K562 (cell line): ENCODE data around the gene GTF2A1L. TPM values are rescaled to one million over a fixed set of nuclear protein-coding genes. Genes with fewer than 3 reads are reported as not detected.
A peak's percentile ranks its signal among the peaks of the same experiment; 100 is the strongest.

Experiments
- ARID1B ChIP-seq: fragments of 450-650 bp; IDR thresholded peaks from 2 replicates; pipeline ENCODE4 v1.6.1; 2016; ENCODE audit warnings: antibody characterized with exemption, mild to moderate bottlenecking, inconsistent platforms
- CHAMP1 ChIP-seq: fragments of 450-650 bp; IDR thresholded peaks from 2 replicates; pipeline ENCODE4 v1.6.1; 2016; ENCODE audit warnings: mild to moderate bottlenecking
- ESRRA ChIP-seq: fragments of 450-650 bp; IDR thresholded peaks from 2 replicates; pipeline ENCODE4 v1.6.1; 2014; ENCODE audit warnings: low read depth, mild to moderate bottlenecking, moderate library complexity, borderline replicate concordance
- EZH2 ChIP-seq: IDR thresholded peaks from 2 replicates; pipeline ENCODE4 v1.6.1; 2012; ENCODE audit warnings: low read depth, mild to moderate bottlenecking, inconsistent platforms, low read length, borderline replicate concordance
- KDM2B ChIP-seq: fragments of 250-450 bp; sonication (Bioruptor Pico); IDR thresholded peaks from 2 replicates; pipeline ENCODE4 v1.8.0; 2021; ENCODE audit warnings: mild to moderate bottlenecking, moderate library complexity
- NCOA2 ChIP-seq, 2 experiments: fragments of 450-650 bp; IDR thresholded peaks; 2 replicates each; pipeline ENCODE4 v1.6.1; 2018; ENCODE audit warnings: mild to moderate bottlenecking in 2 of 2, moderate library complexity in 1 of 2; ENCODE audit not compliant: partially characterized antibody in 2 of 2
- POLR2AphosphoS5 ChIP-seq: IDR thresholded peaks from 2 replicates; pipeline ENCODE4 v1.6.1; 2011; ENCODE audit warnings: mild to moderate bottlenecking, low read depth, low read length, moderate library complexity; ENCODE audit not compliant: control insufficient read depth, insufficient read depth
- RB1 ChIP-seq: fragments of 450-650 bp; IDR thresholded peaks from 2 replicates; pipeline ENCODE4 v1.6.1; 2017; ENCODE audit warnings: low read depth, mild to moderate bottlenecking
- SREBF1 ChIP-seq: fragments of 150-350 bp; IDR thresholded peaks from 2 replicates; pipeline ENCODE4 v1.6.1; 2014; ENCODE audit warnings: antibody characterized with exemption, low read depth, low read length, borderline replicate concordance
- ZBTB40 ChIP-seq, 2 experiments: fragments of 450-650 bp in 1 of 2; sonication (generic) in 1 of 2; formaldehyde crosslinking in 1 of 2; IDR thresholded peaks; 2 replicates each; pipeline versions ENCODE4 v1.7.1 to v1.9.0; 2016 to 2022; ENCODE audit warnings: inconsistent platforms in 1 of 2, mild to moderate bottlenecking in 1 of 2, missing genetic modification reagents in 1 of 2
- ZKSCAN3 ChIP-seq: fragments of 250-450 bp; sonication (Bioruptor Pico); IDR thresholded peaks from 2 replicates; pipeline ENCODE4 v1.4.0; 2020
- ZNF133 ChIP-seq: fragments of 250-450 bp; sonication (Bioruptor Pico); IDR thresholded peaks from 2 replicates; pipeline ENCODE4 v1.4.0; 2020; ENCODE audit warnings: mild to moderate bottlenecking
- ZNF140 ChIP-seq: fragments of 250-450 bp; sonication (Bioruptor Pico); IDR thresholded peaks from 2 replicates; pipeline ENCODE4 v1.8.0; 2021; ENCODE audit warnings: moderate library complexity, mild to moderate bottlenecking, inconsistent platforms
- ZNF197 ChIP-seq: fragments of 200-800 bp; sonication (Bioruptor generic); IDR thresholded peaks from 2 replicates; pipeline ENCODE4 v1.6.1; 2016; ENCODE audit warnings: low read depth, missing genetic modification characterization, missing compliant biosample characterization
- ZNF655 ChIP-seq: fragments of 250-450 bp; sonication (Bioruptor Pico); IDR thresholded peaks from 2 replicates; pipeline ENCODE4 v1.5.0; 2021
- polyA plus RNA-seq, 8 experiments: library from polyadenylated mRNA; depleted of rRNA in 4 of 8; stranded (reverse) in 5 of 8; unstranded in 3 of 8; fragments of >200 nt; fragmentation: Nextera tagmentation in 2 of 8; fragmentation: Illumina TruSeq in 1 of 8; extraction: Ambion mirVana in 2 of 8; extraction: Trizol in 1 of 8; gene quantifications; 2 replicates each; pipeline versions ENCODE4 v1.2.1 to v1.2.3, GENCODE V29; 2011 to 2014; ENCODE audit warnings: inconsistent platforms in 1 of 8, missing spikeins in 1 of 8
- total RNA-seq, 7 experiments: library from RNA; depleted of rRNA in 6 of 7; stranded (reverse); fragments of >200 nt in 6 of 7; fragmentation: Illumina TruSeq in 2 of 7; extraction: Trizol in 2 of 7; gene quantifications; 2 replicates each; pipeline versions ENCODE4 v1.2.1 to v1.2.3, GENCODE V29; 2011 to 2021; ENCODE audit warnings: low replicate concordance in 1 of 7

The GTF2A1L gene
- total and polyA plus RNA-seq, 9 of the 15 experiments (the other 6 are each of a cell fraction or from before 2014, with no cell fraction given): 0.05 to 0.35 (median 0.12) TPM; not detected in 5

GRCh38 chr2:48605482-48606175, 12.0 kb upstream of the GTF2A1L start (continued):
- TF ChIP-seq CHAMP1 (peak; percentile 87), POLR2AphosphoS5 (peak; percentile 87), EZH2 (no peak), ZNF140 (no peak), NCOA2 (IDR thresholded peaks at IDR 0.05; ENCODE audit: partially characterized antibody in 2 of 2) (peak in 1 of 2 experiments; percentile 63), ZBTB40 (IDR thresholded peaks at IDR 0.05) (no peak), ZBTB40 (CRISPR knock-in tag; IDR thresholded peaks at IDR 0.05) (no peak), ZKSCAN3 (CRISPR knock-in tag) (no peak), ZNF133 (CRISPR knock-in tag) (no peak), ESRRA (no peak), KDM2B (no peak), ZNF655 (CRISPR knock-in tag) (no peak), ZNF197 (CRISPR knock-in tag) (peak; percentile 84), RB1 (no peak), ARID1B (peak; percentile 98), SREBF1 (no peak)
